Endodermal cell (in vitro differentiated cells): ENCODE measurements around the gene SORCS2. TPM values are rescaled to one million over a fixed set of nuclear protein-coding genes. Genes with fewer than 3 reads are reported as not detected.

Experiments used
- DNase-seq: peaks from one replicate; pipeline ENCODE4 v3.0.0-alpha.2; 2017
- H3K27ac ChIP-seq: 2 replicates; pipeline ENCODE4 v1.5.1; 2013; ENCODE audit warnings: mild to moderate bottlenecking, low read depth, low read length, moderate library complexity
- H3K27me3 ChIP-seq: 2 replicates; pipeline ENCODE4 v1.6.1; 2013; ENCODE audit warnings: mild to moderate bottlenecking, low read length, moderate library complexity; ENCODE audit not compliant: insufficient read depth, control insufficient read depth, poor library complexity, severe bottlenecking
- H3K36me3 ChIP-seq: 2 replicates; pipeline ENCODE4 v1.7.0; 2013; ENCODE audit warnings: mild to moderate bottlenecking, low read length, moderate library complexity; ENCODE audit not compliant: control insufficient read depth, insufficient read depth
- H3K4me1 ChIP-seq: one replicate; pipeline ENCODE4 v1.7.0; 2013; ENCODE audit warnings: low read length; ENCODE audit not compliant: control insufficient read depth, insufficient read depth
- H3K4me3 ChIP-seq: 2 replicates; pipeline ENCODE4 v1.5.1; 2013; ENCODE audit warnings: mild to moderate bottlenecking, low read length, moderate library complexity
- H3K9ac ChIP-seq: 2 replicates; pipeline ENCODE4 v1.6.1; 2013; ENCODE audit warnings: mild to moderate bottlenecking, low read length, moderate library complexity; ENCODE audit not compliant: poor library complexity, severe bottlenecking; ENCODE audit errors: extremely low read depth
- H3K9me3 ChIP-seq: 2 replicates; pipeline ENCODE4 v1.6.1; 2013; ENCODE audit warnings: mild to moderate bottlenecking, low read length, moderate library complexity; ENCODE audit not compliant: control insufficient read depth
- H3K27ac Mint-ChIP-seq: 2 replicates; pipeline ENCODE4 v1.8.0; 2020; ENCODE audit warnings: mixed read lengths
- H3K27me3 Mint-ChIP-seq: 2 replicates; pipeline ENCODE4 v1.8.0; 2021; ENCODE audit warnings: mild to moderate bottlenecking, mixed read lengths; ENCODE audit not compliant: insufficient read depth
- H3K36me3 Mint-ChIP-seq: 2 replicates; pipeline ENCODE4 v1.8.0; 2020; ENCODE audit warnings: low read depth, mixed read lengths
- H3K4me1 Mint-ChIP-seq: 2 replicates; pipeline ENCODE4 v1.8.0; 2020; ENCODE audit warnings: mixed read lengths
- H3K4me3 Mint-ChIP-seq: 2 replicates; pipeline ENCODE4 v1.8.0; 2020; ENCODE audit warnings: mild to moderate bottlenecking, moderate library complexity, mixed read lengths
- H3K9me3 Mint-ChIP-seq: 2 replicates; pipeline ENCODE4 v1.8.0; 2020; ENCODE audit warnings: mild to moderate bottlenecking, mixed read lengths
- CTCF ChIP-seq: fragments of 200-600 bp; sonication (generic); conservative IDR thresholded peaks from 2 replicates; pipeline ENCODE4 v1.5.0; 2021; ENCODE audit warnings: antibody characterized with exemption, mild to moderate bottlenecking
- WGBS, 2 experiments: methylation state at CpG; one replicate each; pipeline versions ENCODE4 v1.1.5 to v1.1.7; 2013; ENCODE audit warnings: missing lambda C conversion rate in 2 of 2, mixed read lengths in 1 of 2; ENCODE audit not compliant: insufficient coverage in 1 of 2, insufficient read length in 1 of 2; 5-methylcytosine and 5-hydroxymethylcytosine counted together
- total RNA-seq, 2 donors: library from RNA; stranded (reverse); fragmentation: NEBNext Ultra II Directional in 1 of 2; extraction: Animal tissue kit (Norgen Biotek cat#: 25700) in 1 of 2; gene quantifications; 2 replicates in 1 of 2; 3 replicates in 1 of 2; pipeline ENCODE4 v1.2.1, GENCODE V29; 2021

SORCS2 gene
- total RNA-seq, 2 donors from 2014 or later = 1.4 to 1.9 TPM

DNA sequence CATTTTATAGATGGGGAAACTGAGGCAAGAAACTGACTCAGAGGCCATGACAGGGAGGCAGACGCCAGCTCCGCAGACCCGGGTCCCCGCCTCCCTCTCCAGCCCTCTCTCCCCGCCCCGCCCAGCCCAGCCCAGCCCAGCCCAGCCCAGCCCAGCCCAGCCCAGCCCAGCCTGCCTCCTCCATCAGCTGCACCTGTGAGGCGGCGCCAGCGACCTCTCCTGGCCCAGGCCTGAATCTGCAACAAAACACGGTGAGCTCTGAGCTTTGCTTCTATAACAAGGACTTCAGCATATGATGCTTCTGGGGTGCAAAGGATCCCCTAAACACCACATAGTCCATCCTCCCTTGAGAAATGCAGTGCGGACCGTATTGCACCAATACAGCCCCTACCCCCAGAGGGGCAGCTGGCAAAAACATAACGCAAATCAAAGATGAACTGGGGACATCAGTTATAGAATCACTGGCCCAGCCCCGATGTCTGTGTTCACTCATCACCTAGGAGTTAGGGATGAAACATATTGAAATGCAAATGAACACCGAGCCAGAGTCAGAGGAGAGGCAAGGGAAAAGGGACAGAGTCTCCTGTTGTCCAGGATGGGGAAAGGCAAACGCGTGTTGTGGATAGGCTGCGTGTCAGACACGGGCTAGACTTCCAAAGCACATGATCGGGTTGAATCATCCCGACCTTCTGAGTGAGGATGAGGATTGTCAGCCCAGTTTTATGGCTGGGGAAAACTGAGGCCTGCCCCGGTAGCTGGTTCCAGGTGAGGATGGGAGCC is 458.5 kb downstream of the SORCS2 start:
- peak overlapping the region; percentile 32 for H3K27ac ChIP-seq
- H3K4me3 Mint-ChIP-seq = no peak overlapping the region
- no peaks in the 10 kb centered on the region for H3K36me3 Mint-ChIP-seq
- H3K27ac Mint-ChIP-seq = no peak overlapping the region
- H3K9ac ChIP-seq = no peak overlapping the region
- no peaks in the 10 kb centered on the region for H3K4me1 ChIP-seq
- WGBS, 2 experiments = 47 to 49% methylated on average over 13 to 19 of the region's 22 CpGs
- H3K4me3 ChIP-seq = no peak overlapping the region
- H3K36me3 ChIP-seq = no peaks in the 10 kb centered on the region
- no peaks in the 10 kb centered on the region for H3K27me3 Mint-ChIP-seq
- peak; percentile 92 for DNase-seq
- no peaks in the 10 kb centered on the region for H3K9me3 Mint-ChIP-seq
- peaks cover 2% of the 10 kb centered on the region for H3K4me1 Mint-ChIP-seq
- TF ChIP-seq CTCF = peak; percentile 60
- H3K9me3 ChIP-seq = no peaks in the 10 kb centered on the region
- no peaks in the 10 kb centered on the region for H3K27me3 ChIP-seq

DNA sequence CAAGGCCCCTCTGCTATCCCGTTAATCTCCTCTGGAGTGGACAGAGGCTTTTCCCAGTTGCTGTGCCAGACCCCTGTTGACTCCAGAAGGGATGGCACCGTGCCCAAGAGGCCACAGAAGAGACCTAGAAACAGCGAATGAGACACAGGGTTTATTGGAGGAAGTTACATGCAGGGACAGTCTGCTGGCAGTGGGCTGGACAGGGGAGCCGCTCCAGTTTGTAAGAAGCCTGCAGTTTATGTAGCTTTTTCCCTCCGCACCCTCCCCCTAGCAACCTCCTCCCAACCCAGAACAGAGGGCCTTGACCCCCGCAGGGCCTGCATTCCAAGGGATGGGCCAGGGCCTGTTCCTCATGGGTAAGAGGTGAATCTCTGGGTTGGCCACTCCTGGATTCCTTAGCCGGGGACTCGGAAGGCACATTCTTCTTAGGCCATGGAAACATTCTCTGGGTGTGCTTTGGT is 459.2 kb downstream of the SORCS2 start:
- Histone ChIP-seq H3K9me3 (no peaks in the 10 kb centered on the region), H3K36me3 (no peaks in the 10 kb centered on the region), H3K27ac (peak overlapping the region; percentile 32), H3K9ac (no peak overlapping the region), H3K4me3 (no peak overlapping the region), H3K4me1 (no peaks in the 10 kb centered on the region), H3K27me3 (no peaks in the 10 kb centered on the region)
- DNase-seq = peak; percentile 82
- Mint-ChIP-seq H3K4me3 (no peak overlapping the region), H3K9me3 (no peaks in the 10 kb centered on the region), H3K36me3 (no peaks in the 10 kb centered on the region), H3K4me1 (peaks cover 4% of the 10 kb centered on the region), H3K27ac (no peak overlapping the region), H3K27me3 (no peaks in the 10 kb centered on the region)
- 74 to 88% methylated on average over 4 to 8 of the region's 8 CpGs for WGBS, 2 experiments
- no peak for TF ChIP-seq CTCF

GRCh38 chr4:7652006-7652405 is 459.7 kb downstream of the SORCS2 start:
- no peaks in the 10 kb centered on the region for H3K9me3 ChIP-seq
- Mint-ChIP-seq H3K27ac (no peak overlapping the region), H3K9me3 (no peaks in the 10 kb centered on the region), H3K4me1 (peaks cover 4% of the 10 kb centered on the region), H3K4me3 (no peak overlapping the region), H3K36me3 (no peaks in the 10 kb centered on the region), H3K27me3 (no peaks in the 10 kb centered on the region)
- DNase-seq = no peak
- H3K4me1 ChIP-seq = no peaks in the 10 kb centered on the region
- H3K27ac ChIP-seq = no peak overlapping the region
- no peak overlapping the region for H3K4me3 ChIP-seq
- 78 to 95% methylated on average over 3 to 8 of the region's 8 CpGs for WGBS, 2 experiments
- H3K27me3 ChIP-seq = no peaks in the 10 kb centered on the region
- no peak for TF ChIP-seq CTCF
- H3K9ac ChIP-seq = no peak overlapping the region
- no peaks in the 10 kb centered on the region for H3K36me3 ChIP-seq
